ENCODE data around the gene OR13J1.

GRCh38 chr9:35820076-35820475 lies 50.1 kb downstream of the OR13J1 start:
- TF ChIP-seq CTCF (IDR thresholded peaks at IDR 0.05; ENCODE audit: insufficient read depth, low read length) (no peak), POLR2AphosphoS5 (IDR thresholded peaks at IDR 0.05; ENCODE audit: low read depth) (no peak)

Data from HL-60 (cell line).